Body of pancreas (tissue), 4 donors: ENCODE data around the gene CCDC179.

Experiments used
- POLR2A ChIP-seq, 3 donors: fragments of 450-650 bp; IDR thresholded peaks; one replicate each; pipeline ENCODE4 v1.6.1; 2016; ENCODE audit warnings: antibody characterized with exemption in 3 of 3, mild to moderate bottlenecking in 2 of 3
- TF ChIP-seq, protein P1 (sequence below), 7 experiments: fragments of 450-650 bp in 4 of 7; fragments of 200-600 bp in 3 of 7; sonication (generic) in 3 of 7; IDR thresholded peaks; one replicate each; pipeline ENCODE4 v1.5.1; 2016 to 2019; ENCODE audit warnings: antibody characterized with exemption in 7 of 7

DNA sequence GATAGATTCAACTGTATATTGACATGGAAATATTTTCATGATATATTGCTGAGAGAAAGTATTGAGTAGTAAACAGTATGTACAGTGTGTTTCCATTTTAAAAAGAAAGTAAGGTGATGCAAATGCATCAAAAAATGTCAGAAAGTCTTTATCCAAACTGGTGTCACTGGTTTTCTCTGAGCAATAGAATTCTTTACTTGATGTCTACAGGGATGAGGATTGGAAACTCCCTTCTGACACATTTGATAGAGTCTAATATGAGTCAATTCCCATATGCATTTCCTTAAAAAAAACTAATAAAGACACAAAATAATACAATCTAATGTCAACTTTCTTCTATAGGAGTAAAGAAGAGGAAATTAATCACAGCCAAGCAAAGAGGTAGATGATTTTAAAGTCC lies 18.3 kb upstream of the CCDC179 start:
- TF ChIP-seq, protein P1, sequence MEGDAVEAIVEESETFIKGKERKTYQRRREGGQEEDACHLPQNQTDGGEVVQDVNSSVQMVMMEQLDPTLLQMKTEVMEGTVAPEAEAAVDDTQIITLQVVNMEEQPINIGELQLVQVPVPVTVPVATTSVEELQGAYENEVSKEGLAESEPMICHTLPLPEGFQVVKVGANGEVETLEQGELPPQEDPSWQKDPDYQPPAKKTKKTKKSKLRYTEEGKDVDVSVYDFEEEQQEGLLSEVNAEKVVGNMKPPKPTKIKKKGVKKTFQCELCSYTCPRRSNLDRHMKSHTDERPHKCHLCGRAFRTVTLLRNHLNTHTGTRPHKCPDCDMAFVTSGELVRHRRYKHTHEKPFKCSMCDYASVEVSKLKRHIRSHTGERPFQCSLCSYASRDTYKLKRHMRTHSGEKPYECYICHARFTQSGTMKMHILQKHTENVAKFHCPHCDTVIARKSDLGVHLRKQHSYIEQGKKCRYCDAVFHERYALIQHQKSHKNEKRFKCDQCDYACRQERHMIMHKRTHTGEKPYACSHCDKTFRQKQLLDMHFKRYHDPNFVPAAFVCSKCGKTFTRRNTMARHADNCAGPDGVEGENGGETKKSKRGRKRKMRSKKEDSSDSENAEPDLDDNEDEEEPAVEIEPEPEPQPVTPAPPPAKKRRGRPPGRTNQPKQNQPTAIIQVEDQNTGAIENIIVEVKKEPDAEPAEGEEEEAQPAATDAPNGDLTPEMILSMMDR (IDR thresholded peaks at IDR 0.05) = no peak
- TF ChIP-seq POLR2A (IDR thresholded peaks at IDR 0.05) = no peak
